GM12872 (cell line): ENCODE data around the gene SCPEP1.

Experiments used
- CTCF ChIP-seq: IDR thresholded peaks from 3 replicates; pipeline ENCODE4 v1.5.1; 2011; ENCODE audit warnings: low read depth, mild to moderate bottlenecking, low read length, moderate library complexity; ENCODE audit not compliant: insufficient read depth

Gene SCPEP1

GRCh38 chr17:57037411-57037810 is 59.5 kb downstream of the SCPEP1 start:
- TF ChIP-seq CTCF = no peak

- no peak for TF ChIP-seq CTCF
Measured at GRCh38 chr17:57038486-57038885, 60.6 kb downstream of the SCPEP1 start.

- no peak for TF ChIP-seq CTCF
Measured at GRCh38 chr17:57040571-57040970, 62.6 kb downstream of the SCPEP1 start.

- TF ChIP-seq CTCF = no peak
Measured at GRCh38 chr17:57043276-57043675, 65.3 kb downstream of the SCPEP1 start.

- no peak for TF ChIP-seq CTCF
Measured at GRCh38 chr17:57044976-57045867, 67.3 kb downstream of the SCPEP1 start.

GRCh38 chr17:57045868-57046704 is 68.2 kb downstream of the SCPEP1 start:
- TF ChIP-seq CTCF = no peak

- TF ChIP-seq CTCF = no peak
Measured at GRCh38 chr17:57046749-57047148, 68.8 kb downstream of the SCPEP1 start.
